HepG2 (cell line): ENCODE results near the gene IL21R. TPM values are rescaled to one million over a fixed set of nuclear protein-coding genes. Genes with fewer than 3 reads are reported as not detected.

Experiments
- ATAC-seq: fragments of 200-7000 bp; cut with Tn5 transposase; 3 replicates; pipeline ENCODE4 v1.9.1; 2020; ENCODE audit warnings: mild to moderate bottlenecking, moderate library complexity
- BruUV-seq: library from RNA; stranded (reverse); fragments of 400-500 nt; replicated peaks from 2 replicates; lab custom pipeline; 2021; lab: Mats Ljungman, UMichigan
- CTCF ChIA-PET: fragments of 300-600 bp; formaldehyde crosslinking; extraction: SDS; loops from one replicate; lab custom pipeline; 2021; ENCODE audit warnings: low total read pairs, inconsistent platforms, low intra/inter-chr PET ratio; lab: Yijun Ruan, JAX
- POLR2A ChIA-PET: fragments of 350-600 bp; sonication (Branson Sonifier 250); formaldehyde crosslinking; loops from one replicate; lab custom pipeline; 2020; ENCODE audit warnings: antibody characterized with exemption, inconsistent platforms; lab: Yijun Ruan, JAX
- DNase-seq: peaks from one replicate; pipeline ENCODE4 v3.0.0-alpha.2; 2015; ENCODE audit warnings: low spot score
- FAIRE-seq: peaks from 3 replicates; lab custom pipeline; 2011; peaks lifted over from hg19 to GRCh38; lab: Jason Lieb, UNC
- H2AFZ ChIP-seq: one replicate; pipeline ENCODE4 v1.6.1; 2011; ENCODE audit warnings: low read length, inconsistent platforms
- H3K27ac ChIP-seq: fragments of 300-600 bp; 3 replicates; pipeline ENCODE4 v1.8.0; 2011; ENCODE audit warnings: mixed run types, mild to moderate bottlenecking, mixed read lengths, low read length, inconsistent platforms; ENCODE audit not compliant: insufficient read depth; ENCODE audit errors: extremely low read length
- H3K27me3 ChIP-seq, 2 experiments: fragments of 200-600 bp in 1 of 2; 2 replicates in 1 of 2; 3 replicates in 1 of 2; pipeline versions ENCODE4 v1.6.0 to v1.8.0; 2011; ENCODE audit warnings: low read length in 2 of 2, mild to moderate bottlenecking in 2 of 2, moderate library complexity in 2 of 2, inconsistent platforms in 1 of 2; ENCODE audit not compliant: insufficient read depth in 2 of 2, control insufficient read depth in 1 of 2
- H3K36me3 ChIP-seq, 2 experiments: fragments of 200-600 bp in 1 of 2; replicated peaks in 1 of 2; 2 replicates in 1 of 2; 3 replicates in 1 of 2; pipeline versions ENCODE4 v1.5.1 to v1.8.0; 2011; ENCODE audit warnings: low read length in 2 of 2, inconsistent platforms in 1 of 2; ENCODE audit not compliant: insufficient read depth in 2 of 2, control insufficient read depth in 1 of 2
- H3K4me1 ChIP-seq: 2 replicates; pipeline ENCODE4 v1.5.1; 2012; ENCODE audit warnings: low read length, inconsistent platforms; ENCODE audit not compliant: insufficient read depth
- H3K4me2 ChIP-seq: 2 replicates; pipeline ENCODE4 v1.6.0; 2011; ENCODE audit warnings: low read depth, low read length, inconsistent platforms
- H3K4me3 ChIP-seq, 3 experiments: fragments of 200-600 bp in 1 of 3; sonication (generic), shearing (Covaris generic) in 1 of 3; replicated peaks in 1 of 3; 2 replicates each; pipeline ENCODE4 v1.5.1; 2011 to 2016; ENCODE audit warnings: low read length in 3 of 3, inconsistent platforms in 2 of 3, low read depth in 2 of 3, mild to moderate bottlenecking in 2 of 3, control low read depth in 1 of 3, mixed read lengths in 1 of 3; ENCODE audit not compliant: insufficient read depth in 1 of 3
- H3K79me2 ChIP-seq: one replicate; pipeline ENCODE4 v1.6.1; 2011; ENCODE audit warnings: low read length, inconsistent platforms; ENCODE audit not compliant: insufficient read depth
- H3K9ac ChIP-seq: 2 replicates; pipeline ENCODE4 v1.6.0; 2011; ENCODE audit warnings: mild to moderate bottlenecking, low read depth, low read length, inconsistent platforms; ENCODE audit not compliant: insufficient read depth
- H3K9me3 ChIP-seq: 2 replicates; pipeline ENCODE4 v1.5.1; 2012; ENCODE audit warnings: mild to moderate bottlenecking, low read length
- H4K20me1 ChIP-seq: 2 replicates; pipeline ENCODE4 v1.6.0; 2011; ENCODE audit warnings: inconsistent platforms, mild to moderate bottlenecking, low read length, moderate library complexity; ENCODE audit not compliant: insufficient read depth
- ARNT2 ChIP-seq: sonication (generic); formaldehyde crosslinking; IDR thresholded peaks from 2 replicates; pipeline ENCODE4 v1.8.0; 2022; ENCODE audit warnings: mild to moderate bottlenecking, low read depth, missing genetic modification reagents, moderate library complexity
- EHMT2 ChIP-seq: fragments of 200-600 bp; sonication (generic); IDR thresholded peaks from 2 replicates; pipeline ENCODE4 v1.7.0; 2017; ENCODE audit warnings: antibody characterized with exemption, low read depth, low read length, borderline replicate concordance
- ERF ChIP-seq: IDR thresholded peaks from 2 replicates; pipeline ENCODE4 v1.6.1; 2018; ENCODE audit warnings: missing biosample characterization, missing genetic modification reagents
- GABPB1 ChIP-seq: IDR thresholded peaks from 2 replicates; pipeline ENCODE4 v1.6.1; 2016; ENCODE audit warnings: mild to moderate bottlenecking, missing genetic modification reagents, moderate library complexity, missing compliant biosample characterization
- HNRNPUL1 ChIP-seq: fragments of 200-400 bp; formaldehyde crosslinking; IDR thresholded peaks from 2 replicates; pipeline ENCODE4 v1.6.1; 2017; ENCODE audit warnings: low read depth, mild to moderate bottlenecking, low read length, moderate library complexity
- KLF13 ChIP-seq: sonication (generic); formaldehyde crosslinking; IDR thresholded peaks from 2 replicates; pipeline ENCODE4 v1.4.0; 2020; ENCODE audit warnings: mild to moderate bottlenecking, missing genetic modification reagents
- MEIS1 ChIP-seq: sonication (generic); formaldehyde crosslinking; IDR thresholded peaks from 2 replicates; pipeline ENCODE4 v1.9.0; 2021; ENCODE audit warnings: mild to moderate bottlenecking, missing genetic modification reagents, moderate library complexity, borderline replicate concordance
- NFYB ChIP-seq: sonication (generic); formaldehyde crosslinking; IDR thresholded peaks from 2 replicates; pipeline ENCODE4 v1.4.0; 2020; ENCODE audit warnings: missing genetic modification reagents
- ONECUT2 ChIP-seq: sonication (generic); formaldehyde crosslinking; IDR thresholded peaks from 2 replicates; pipeline ENCODE4 v1.4.0; 2020; ENCODE audit warnings: missing genetic modification reagents
- REPIN1 ChIP-seq: sonication (generic); formaldehyde crosslinking; IDR thresholded peaks from 2 replicates; pipeline ENCODE4 v1.8.0; 2022; ENCODE audit warnings: missing genetic modification reagents, low read depth, mild to moderate bottlenecking, borderline replicate concordance
- SMAD3 ChIP-seq: sonication (generic); formaldehyde crosslinking; IDR thresholded peaks from 2 replicates; pipeline ENCODE4 v1.4.0; 2020; ENCODE audit warnings: missing genetic modification reagents
- ZNF251 ChIP-seq: sonication (generic); formaldehyde crosslinking; IDR thresholded peaks from 2 replicates; pipeline ENCODE4 v1.9.0; 2021; ENCODE audit warnings: mild to moderate bottlenecking, missing genetic modification reagents
- ZNF317 ChIP-seq: sonication (generic); formaldehyde crosslinking; IDR thresholded peaks from 2 replicates; pipeline ENCODE4 v1.5.0; 2020; ENCODE audit warnings: mild to moderate bottlenecking, missing genetic modification reagents
- ZNF792 ChIP-seq: IDR thresholded peaks from 2 replicates; pipeline ENCODE4 v1.6.1; 2016
- WGBS: methylation state at CpG from one replicate; pipeline ENCODE4 v1.1.6; 2017; ENCODE audit warnings: low lambda C conversion rate; 5-methylcytosine and 5-hydroxymethylcytosine counted together
- in situ Hi-C: cut with HindIII; loops from 2 replicates; pipeline ENCODE4 v1.10.0; 2017; ENCODE audit warnings: low pct_unique_long_range_greater_than_20kb; ENCODE audit not compliant: extremely low pct_ligation_motif_present
- intact Hi-C: fragments of 100-400 bp; cut with micrococcal nuclease; formaldehyde crosslinking; loops from one replicate; pipeline ENCODE4 v1.10.0; 2022; ENCODE audit not compliant: unreplicated experiment
- polyA plus RNA-seq, 8 experiments: library from polyadenylated mRNA; depleted of rRNA in 3 of 8; stranded (reverse) in 7 of 8; unstranded in 1 of 8; fragments of >200 nt; fragmentation: Illumina TruSeq in 4 of 8; extraction: Trizol in 4 of 8; gene quantifications; 2 replicates each; pipeline versions ENCODE4 v1.2.1 to v1.2.3, GENCODE V29; 2011 to 2016; ENCODE audit warnings: low read depth in 4 of 8, missing spikeins in 1 of 8, mixed read lengths in 1 of 8; ENCODE audit not compliant: insufficient read depth in 1 of 8
- total RNA-seq, 5 experiments: library from RNA; depleted of rRNA; stranded (reverse); fragments of >200 nt; fragmentation: Illumina TruSeq; extraction: Trizol; gene quantifications; 2 replicates each; pipeline ENCODE4 v1.2.3, GENCODE V29; 2016; ENCODE audit warnings: low read depth in 1 of 5
- TF ChIP-seq, protein P1 (sequence below): sonication (generic); formaldehyde crosslinking; IDR thresholded peaks from 2 replicates; pipeline ENCODE4 v1.5.0; 2020; ENCODE audit warnings: missing genetic modification reagents
- TF ChIP-seq, protein P2 (sequence below): sonication (generic); formaldehyde crosslinking; IDR thresholded peaks from 2 replicates; pipeline ENCODE4 v1.9.0; 2021; ENCODE audit warnings: missing genetic modification reagents, borderline replicate concordance
- TF ChIP-seq, protein P3 (sequence below): sonication (generic); formaldehyde crosslinking; IDR thresholded peaks from 2 replicates; pipeline ENCODE4 v1.5.1; 2020; ENCODE audit warnings: mild to moderate bottlenecking, moderate library complexity, missing genetic modification reagents
- TF ChIP-seq, protein P4 (sequence below): sonication (generic); formaldehyde crosslinking; IDR thresholded peaks from 2 replicates; pipeline ENCODE4 v1.8.0; 2023; ENCODE audit warnings: mild to moderate bottlenecking, missing genetic modification reagents

IL21R gene
- total and polyA plus RNA-seq, 2 of the 13 experiments (the other 11 are each of a cell fraction or from before 2014, with no cell fraction given), result 0.49 to 0.64 TPM

DNA sequence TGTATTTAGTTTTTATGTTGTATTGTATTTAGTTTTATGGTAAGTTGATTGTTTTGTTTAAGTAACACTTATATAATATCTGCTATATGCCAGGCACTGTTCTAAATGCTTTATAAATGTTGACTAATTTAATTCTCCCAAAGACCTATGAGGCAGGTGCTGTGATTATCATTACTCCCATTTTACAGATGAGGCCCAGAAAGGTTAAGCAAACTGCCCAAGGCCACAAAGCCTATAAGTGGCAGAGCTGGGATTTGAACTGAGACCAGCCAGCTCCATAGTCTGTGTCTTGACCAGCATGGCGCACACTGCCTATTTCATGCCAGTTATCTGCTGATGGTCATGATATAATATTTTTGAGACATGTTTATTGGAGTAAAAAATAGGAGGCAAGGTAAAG is 24.0 kb downstream of the IL21R start:
- H3K36me3 ChIP-seq, result no peaks in the 10 kb centered on the region
- peaks cover 22% of the 10 kb centered on the region for H3K9me3 ChIP-seq
- TF ChIP-seq, protein P1, sequence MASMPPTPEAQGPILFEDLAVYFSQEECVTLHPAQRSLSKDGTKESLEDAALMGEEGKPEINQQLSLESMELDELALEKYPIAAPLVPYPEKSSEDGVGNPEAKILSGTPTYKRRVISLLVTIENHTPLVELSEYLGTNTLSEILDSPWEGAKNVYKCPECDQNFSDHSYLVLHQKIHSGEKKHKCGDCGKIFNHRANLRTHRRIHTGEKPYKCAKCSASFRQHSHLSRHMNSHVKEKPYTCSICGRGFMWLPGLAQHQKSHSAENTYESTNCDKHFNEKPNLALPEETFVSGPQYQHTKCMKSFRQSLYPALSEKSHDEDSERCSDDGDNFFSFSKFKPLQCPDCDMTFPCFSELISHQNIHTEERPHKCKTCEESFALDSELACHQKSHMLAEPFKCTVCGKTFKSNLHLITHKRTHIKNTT (CRISPR knock-in tag), result no peak
- TF ChIP-seq EHMT2, result no peak
- no peak for TF ChIP-seq REPIN1
- no peak for TF ChIP-seq KLF13 (CRISPR knock-in tag)
- TF ChIP-seq, protein P2, sequence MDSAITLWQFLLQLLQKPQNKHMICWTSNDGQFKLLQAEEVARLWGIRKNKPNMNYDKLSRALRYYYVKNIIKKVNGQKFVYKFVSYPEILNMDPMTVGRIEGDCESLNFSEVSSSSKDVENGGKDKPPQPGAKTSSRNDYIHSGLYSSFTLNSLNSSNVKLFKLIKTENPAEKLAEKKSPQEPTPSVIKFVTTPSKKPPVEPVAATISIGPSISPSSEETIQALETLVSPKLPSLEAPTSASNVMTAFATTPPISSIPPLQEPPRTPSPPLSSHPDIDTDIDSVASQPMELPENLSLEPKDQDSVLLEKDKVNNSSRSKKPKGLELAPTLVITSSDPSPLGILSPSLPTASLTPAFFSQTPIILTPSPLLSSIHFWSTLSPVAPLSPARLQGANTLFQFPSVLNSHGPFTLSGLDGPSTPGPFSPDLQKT (CRISPR knock-in tag), result no peak
- TF ChIP-seq ERF, result no peak
- no peak for TF ChIP-seq MEIS1 (CRISPR knock-in tag)
- TF ChIP-seq GABPB1, result no peak
- no peak for TF ChIP-seq ZNF251 (CRISPR knock-in tag)
- TF ChIP-seq ZNF792 (CRISPR knock-in tag), result no peak
- no peak for TF ChIP-seq ONECUT2 (CRISPR knock-in tag)
- TF ChIP-seq ZNF317, result no peak
- no peak for TF ChIP-seq SMAD3
- TF ChIP-seq, protein P3, sequence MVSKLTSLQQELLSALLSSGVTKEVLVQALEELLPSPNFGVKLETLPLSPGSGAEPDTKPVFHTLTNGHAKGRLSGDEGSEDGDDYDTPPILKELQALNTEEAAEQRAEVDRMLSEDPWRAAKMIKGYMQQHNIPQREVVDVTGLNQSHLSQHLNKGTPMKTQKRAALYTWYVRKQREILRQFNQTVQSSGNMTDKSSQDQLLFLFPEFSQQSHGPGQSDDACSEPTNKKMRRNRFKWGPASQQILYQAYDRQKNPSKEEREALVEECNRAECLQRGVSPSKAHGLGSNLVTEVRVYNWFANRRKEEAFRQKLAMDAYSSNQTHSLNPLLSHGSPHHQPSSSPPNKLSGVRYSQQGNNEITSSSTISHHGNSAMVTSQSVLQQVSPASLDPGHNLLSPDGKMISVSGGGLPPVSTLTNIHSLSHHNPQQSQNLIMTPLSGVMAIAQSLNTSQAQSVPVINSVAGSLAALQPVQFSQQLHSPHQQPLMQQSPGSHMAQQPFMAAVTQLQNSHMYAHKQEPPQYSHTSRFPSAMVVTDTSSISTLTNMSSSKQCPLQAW (CRISPR knock-in tag), result no peak
- TF ChIP-seq ARNT2 (CRISPR knock-in tag), result no peak
- TF ChIP-seq, protein P4, sequence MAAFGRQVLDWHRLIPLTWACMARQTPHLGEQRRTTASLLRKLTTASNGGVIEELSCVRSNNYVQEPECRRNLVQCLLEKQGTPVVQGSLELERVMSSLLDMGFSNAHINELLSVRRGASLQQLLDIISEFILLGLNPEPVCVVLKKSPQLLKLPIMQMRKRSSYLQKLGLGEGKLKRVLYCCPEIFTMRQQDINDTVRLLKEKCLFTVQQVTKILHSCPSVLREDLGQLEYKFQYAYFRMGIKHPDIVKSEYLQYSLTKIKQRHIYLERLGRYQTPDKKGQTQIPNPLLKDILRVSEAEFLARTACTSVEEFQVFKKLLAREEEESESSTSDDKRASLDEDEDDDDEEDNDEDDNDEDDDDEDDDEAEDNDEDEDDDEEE (CRISPR knock-in tag), result no peak
- no peak for TF ChIP-seq HNRNPUL1
- TF ChIP-seq NFYB, result no peak
- H3K9ac ChIP-seq, result no peak overlapping the region
- no peak overlapping the region for H3K4me2 ChIP-seq
- ATAC-seq (no peak), DNase-seq (no peak), FAIRE-seq (no peak)
- WGBS, result 21% methylated on average over 1 of the region's 1 CpG
- H2AFZ ChIP-seq, result no peak overlapping the region
- H3K4me1 ChIP-seq, result 0 out of 2 replicates have a peak, but pooled peaks cover 10% of the 10 kb centered on the region
- intact Hi-C loops, result no loop called here
- no peaks in the 10 kb centered on the region for H3K79me2 ChIP-seq
- no peak overlapping the region for H3K27ac ChIP-seq
- H3K27me3 ChIP-seq, result peaks cover 0 to 13% of the 10 kb centered on the region in 2 experiments; a peak in 2 of 5 replicates
- no peaks in the 10 kb centered on the region for H4K20me1 ChIP-seq
- ChIA-PET POLR2A (no interaction called here), CTCF (no interaction called here)
- H3K4me3 ChIP-seq, result no peak overlapping the region
- BruUV-seq, result no TSS peak
- in situ Hi-C loops, result no loop called here
